Ovary (tissue), 9 donors: ENCODE measurements around the gene GPD1. TPM values are rescaled to one million over a fixed set of nuclear protein-coding genes. Genes with fewer than 3 reads are reported as not detected.

Source experiments
- DNase-seq, 5 donors: peaks; one replicate each; pipeline ENCODE4 v3.0.0-alpha.2; 2019 to 2020
- H3K27ac ChIP-seq, 2 donors: fragments of 200-600 bp; one replicate each; pipeline versions ENCODE4 v1.5.1 to v1.8.0; 2019 to 2022
- H3K27me3 ChIP-seq: fragments of 200-600 bp; one replicate; pipeline ENCODE4 v1.8.0; 2022
- H3K36me3 ChIP-seq: fragments of 200-600 bp; sonication (generic); one replicate; pipeline ENCODE4 v1.5.1; 2019
- H3K4me1 ChIP-seq: one replicate; pipeline ENCODE4 v1.8.1; 2013; ENCODE audit warnings: mild to moderate bottlenecking, moderate library complexity; ENCODE audit not compliant: insufficient read depth
- H3K4me3 ChIP-seq: fragments of 200-600 bp; sonication (generic); one replicate; pipeline ENCODE4 v1.5.1; 2017
- H3K9me3 ChIP-seq, 2 donors: fragments of 200-600 bp in 1 of 2; sonication (generic) in 1 of 2; one replicate each; pipeline versions ENCODE4 v1.5.1 to v1.8.1; 2013 to 2019; ENCODE audit warnings: mild to moderate bottlenecking in 1 of 2, moderate library complexity in 1 of 2
- EP300 ChIP-seq: sonication (generic); formaldehyde crosslinking; IDR thresholded peaks from one replicate; pipeline ENCODE4 v1.6.1; 2017; ENCODE audit warnings: antibody characterized with exemption
- POLR2A ChIP-seq: fragments of 450-650 bp; IDR thresholded peaks from one replicate; pipeline ENCODE4 v1.6.1; 2017; ENCODE audit warnings: antibody characterized with exemption, mild to moderate bottlenecking, moderate library complexity
- WGBS, 3 donors: extraction: QIAGEN DNeasy Blood & Tissue Kit in 1 of 3; methylation state at CpG; one replicate each; pipeline versions ENCODE4 v1.1.5 to v1.1.7; 2013 to 2017; 5-methylcytosine and 5-hydroxymethylcytosine counted together
- intact Hi-C, 4 donors: fragments of 100-400 bp; cut with DNase I; formaldehyde crosslinking; loops; one replicate each; pipeline versions ENCODE4 v1.11.0 to v1.15.1; 2022 to 2023
- polyA plus RNA-seq, 2 donors: library from polyadenylated mRNA; stranded (reverse); fragments of 200-250 nt in 1 of 2; fragments of 350-450 nt in 1 of 2; fragmentation: Illumina TruSeq in 1 of 2; extraction: RNeasy Lipid Tissue Mini Kit (QIAGEN cat#74804) in 1 of 2; gene quantifications; one replicate each; pipeline ENCODE4 v1.2.3, GENCODE V29; 2013 to 2014
- total RNA-seq, 7 donors: library from RNA; depleted of rRNA in 2 of 7; stranded (reverse); fragments of >200 nt in 2 of 7; fragmentation: NEBNext Ultra II Directional in 3 of 7; extraction: Animal tissue kit (Norgen Biotek cat#: 25700) in 3 of 7; gene quantifications; one replicate each; pipeline versions ENCODE4 v1.1.0 to v1.2.4, GENCODE V29; 2016 to 2023
- TF ChIP-seq, protein P1 (sequence below), 3 donors: fragments of 450-650 bp in 2 of 3; fragments of 200-600 bp in 1 of 3; IDR thresholded peaks; one replicate each; pipeline versions ENCODE4 v1.5.1 to v1.8.0; 2016 to 2022; ENCODE audit warnings: antibody characterized with exemption in 3 of 3, mild to moderate bottlenecking in 1 of 3
- donor health status: DM: no; HTN: no; CAD: no; lungs with moderate emphysema.
- donor health status: DM: no; HTN: no; CAD: no.
- donor health status: Bipolar disorder and iron deficiency.
- donor health status: DM: yes; HTN: yes; CAD: no.
- donor health status: DM: no; HTN: no; CAD: no.
- donor health status: DM: yes; HTN: yes; CAD: no.

Gene GPD1
- total and polyA plus RNA-seq, 9 donors, result 0.10 to 9.4 (median 0.46) TPM

DNA sequence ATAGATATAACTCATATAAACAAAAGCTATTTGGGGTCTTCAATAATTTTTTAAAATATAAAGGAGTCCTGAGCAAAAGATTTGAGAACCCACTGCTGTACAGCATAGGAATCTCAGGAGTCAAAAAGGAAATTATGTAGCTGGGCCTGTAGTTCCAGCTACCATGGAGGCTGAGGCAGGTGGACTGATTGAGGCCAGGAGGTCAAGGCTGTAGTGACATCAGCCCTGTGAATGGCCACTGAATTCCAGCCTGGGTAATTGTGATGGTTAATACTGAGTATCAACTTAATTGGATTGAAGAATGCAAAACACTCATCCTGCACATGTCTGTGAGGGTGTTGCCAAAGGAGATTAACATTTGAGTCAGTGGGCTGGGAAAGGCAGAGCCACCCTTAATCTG is 52.8 kb downstream of the GPD1 start:
- intact Hi-C loops, result no loop called here
- H3K4me3 ChIP-seq, result no peak overlapping the region
- no peak for DNase-seq
- peaks cover 6% of the 10 kb centered on the region for H3K4me1 ChIP-seq
- no peak overlapping the region for H3K27ac ChIP-seq
- no peak for TF ChIP-seq EP300
- TF ChIP-seq, protein P1, sequence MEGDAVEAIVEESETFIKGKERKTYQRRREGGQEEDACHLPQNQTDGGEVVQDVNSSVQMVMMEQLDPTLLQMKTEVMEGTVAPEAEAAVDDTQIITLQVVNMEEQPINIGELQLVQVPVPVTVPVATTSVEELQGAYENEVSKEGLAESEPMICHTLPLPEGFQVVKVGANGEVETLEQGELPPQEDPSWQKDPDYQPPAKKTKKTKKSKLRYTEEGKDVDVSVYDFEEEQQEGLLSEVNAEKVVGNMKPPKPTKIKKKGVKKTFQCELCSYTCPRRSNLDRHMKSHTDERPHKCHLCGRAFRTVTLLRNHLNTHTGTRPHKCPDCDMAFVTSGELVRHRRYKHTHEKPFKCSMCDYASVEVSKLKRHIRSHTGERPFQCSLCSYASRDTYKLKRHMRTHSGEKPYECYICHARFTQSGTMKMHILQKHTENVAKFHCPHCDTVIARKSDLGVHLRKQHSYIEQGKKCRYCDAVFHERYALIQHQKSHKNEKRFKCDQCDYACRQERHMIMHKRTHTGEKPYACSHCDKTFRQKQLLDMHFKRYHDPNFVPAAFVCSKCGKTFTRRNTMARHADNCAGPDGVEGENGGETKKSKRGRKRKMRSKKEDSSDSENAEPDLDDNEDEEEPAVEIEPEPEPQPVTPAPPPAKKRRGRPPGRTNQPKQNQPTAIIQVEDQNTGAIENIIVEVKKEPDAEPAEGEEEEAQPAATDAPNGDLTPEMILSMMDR (IDR thresholded peaks at IDR 0.05), result no peak
- TF ChIP-seq POLR2A, result no peak
- no peaks in the 10 kb centered on the region for H3K36me3 ChIP-seq
- H3K9me3 ChIP-seq, result no peaks in the 10 kb centered on the region
- no peaks in the 10 kb centered on the region for H3K27me3 ChIP-seq

DNA sequence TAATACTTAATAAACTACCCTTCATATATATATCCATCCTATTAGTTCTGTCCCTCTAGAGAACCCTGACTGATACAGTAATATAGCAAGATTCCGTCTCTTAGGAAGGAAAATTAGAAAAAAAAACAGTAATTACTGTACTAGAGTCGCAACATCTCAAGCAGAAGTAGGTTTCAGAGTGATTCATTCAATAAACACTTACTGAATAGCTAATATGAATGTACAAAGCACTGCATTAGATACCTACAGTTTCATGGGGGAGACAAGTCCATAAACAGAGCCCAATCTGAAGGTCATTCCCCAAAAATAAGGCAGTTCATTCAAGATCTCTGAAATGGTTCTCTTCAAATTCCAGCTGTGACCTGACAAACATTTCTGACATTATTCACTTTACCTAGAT is 53.5 kb downstream of the GPD1 start:
- Histone ChIP-seq H3K4me3 (no peak overlapping the region), H3K9me3 (no peaks in the 10 kb centered on the region), H3K27ac (no peak overlapping the region), H3K4me1 (peaks cover 6% of the 10 kb centered on the region), H3K36me3 (no peaks in the 10 kb centered on the region), H3K27me3 (no peaks in the 10 kb centered on the region)
- DNase-seq, result no peak
- intact Hi-C loops, result no loop called here
- TF ChIP-seq, protein P1 (IDR thresholded peaks at IDR 0.05), result no peak
- 65 to 76% (median 67%) methylated on average over 2 of the region's 2 CpGs for WGBS, 3 donors

DNA sequence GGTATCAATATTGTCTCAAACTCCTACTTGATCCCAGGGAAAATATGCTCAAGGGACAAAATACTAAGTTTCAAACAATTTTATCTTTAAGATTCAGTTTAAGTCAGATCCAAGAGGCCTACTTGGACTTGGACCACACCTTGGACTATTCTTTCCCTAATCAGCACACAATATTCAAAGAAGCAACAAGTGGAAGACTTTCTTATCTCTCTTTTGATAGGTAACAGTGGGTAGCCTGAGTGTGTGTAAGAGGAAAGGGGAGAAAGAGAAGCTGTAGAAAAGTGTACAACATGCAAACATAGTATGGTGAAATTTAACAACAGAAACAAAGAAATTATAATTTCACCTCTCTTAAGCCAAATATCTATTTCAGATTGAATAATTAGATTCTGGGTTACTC is 56.8 kb downstream of the GPD1 start:
- H3K27me3 ChIP-seq, result no peaks in the 10 kb centered on the region
- peaks cover 7% of the 10 kb centered on the region for H3K4me1 ChIP-seq
- H3K36me3 ChIP-seq, result no peaks in the 10 kb centered on the region
- no peak for TF ChIP-seq POLR2A
- H3K27ac ChIP-seq, result no peak overlapping the region
- no peak for DNase-seq
- intact Hi-C loops, result loop anchor here in 2 of 4 donors (10.0 kb wide), 1 partner anchor 46 kb away; the partner anchor contains the start of gene COX14 (in 2 of the 2)
- H3K9me3 ChIP-seq, result no peaks in the 10 kb centered on the region
- no peak overlapping the region for H3K4me3 ChIP-seq

Other genes starting within 250 kb of the GPD1 start
- gene FAIM2, start 200.1 kb upstream of the GPD1 start, total RNA-seq, result 10 to 100 TPM in 1 of 7 donors, 1 to 10 TPM in 4, under 1 TPM in 2; under 0.01 to 19.3 (median 2.4) TPM
- 1 to 10 TPM; 1.0 to 7.1 TPM for gene FAIM2, start 200.1 kb upstream of the GPD1 start, polyA plus RNA-seq
- gene AQP2, start 153.3 kb upstream of the GPD1 start, total RNA-seq, result 1 to 10 TPM in 1 of 7 donors, under 1 TPM in 1, not detected in 5; 0.11 to 2.1 TPM
- 1 to 10 TPM in 1 of 2 donors, not detected in 1; 3.7 TPM for gene AQP2, start 153.3 kb upstream of the GPD1 start, polyA plus RNA-seq
- gene AQP5, start 142.1 kb upstream of the GPD1 start, total RNA-seq, result under 1 TPM in 4 of 7 donors, not detected in 3; 0.47 to 0.92 (median 0.53) TPM
- under 1 TPM in 1 of 2 donors, not detected in 1; 0.12 TPM for gene AQP5, start 142.1 kb upstream of the GPD1 start, polyA plus RNA-seq
- under 1 TPM in 2 of 7 donors, not detected in 5; under 0.01 to 0.08 TPM for gene AQP6, start 131.1 kb upstream of the GPD1 start, total RNA-seq
- gene AQP6, start 131.1 kb upstream of the GPD1 start, polyA plus RNA-seq, result under 1 TPM in 1 of 2 donors, not detected in 1; 0.04 TPM
- gene RACGAP1, start 78.5 kb upstream of the GPD1 start, total RNA-seq, result 1 to 10 TPM; 2.1 to 4.8 (median 3.8) TPM
- 10 to 100 TPM in 1 of 2 donors, 1 to 10 TPM in 1; 2.6 to 10.8 TPM for gene RACGAP1, start 78.5 kb upstream of the GPD1 start, polyA plus RNA-seq
- gene ASIC1, start 46.4 kb upstream of the GPD1 start, total RNA-seq, result 1 to 10 TPM in 2 of 7 donors, under 1 TPM in 5; 0.12 to 4.1 (median 0.69) TPM
- gene ASIC1, start 46.4 kb upstream of the GPD1 start, polyA plus RNA-seq, result 1 to 10 TPM in 1 of 2 donors, under 1 TPM in 1; 0.58 to 3.0 TPM
- 10 to 100 TPM; 33.5 to 57.7 (median 50.7) TPM for gene SMARCD1, start 18.7 kb upstream of the GPD1 start, total RNA-seq
- 10 to 100 TPM; 26.1 to 56.9 TPM for gene SMARCD1, start 18.7 kb upstream of the GPD1 start, polyA plus RNA-seq
- gene COX14, start 8.2 kb downstream of the GPD1 start, total RNA-seq, result 10 to 100 TPM; 37.5 to 72.6 (median 45.4) TPM
- gene COX14, start 8.2 kb downstream of the GPD1 start, polyA plus RNA-seq, result 10 to 100 TPM; 46.4 to 85.4 TPM
- gene CERS5, start 63.4 kb downstream of the GPD1 start, total RNA-seq, result 10 to 100 TPM; 29.1 to 67.3 (median 44.9) TPM
- gene CERS5, start 63.4 kb downstream of the GPD1 start, polyA plus RNA-seq, result 10 to 100 TPM; 47.9 to 76.9 TPM
- gene LIMA1, start 179.5 kb downstream of the GPD1 start, total RNA-seq, result 10 to 100 TPM; 34.5 to 63.4 (median 45.2) TPM
- gene LIMA1, start 179.5 kb downstream of the GPD1 start, polyA plus RNA-seq, result 10 to 100 TPM; 28.0 to 80.0 TPM